ENCODE data around the gene ERG.

ERG gene

GRCh38 chr21:38505654-38506523 is 7.6 kb upstream of the ERG start:
- no peak for TF ChIP-seq MYC (IDR thresholded peaks at IDR 0.05; ENCODE audit: low read depth, low read length)
- TF ChIP-seq CTCF (IDR thresholded peaks at IDR 0.05; ENCODE audit: low read depth, low read length) = peak; percentile 55
- DNase-seq (ENCODE audit: low read depth) = peak; percentile 75
- no peak overlapping the region for H3K4me3 ChIP-seq (ENCODE audit: low read depth, low read length)

GRCh38 chr21:38504066-38504465 is 5.8 kb upstream of the ERG start:
- TF ChIP-seq MYC (IDR thresholded peaks at IDR 0.05; ENCODE audit: low read depth, low read length) = no peak
- TF ChIP-seq POLR2A (IDR thresholded peaks at IDR 0.05; ENCODE audit: extremely low read depth, insufficient read length) = no peak
- no peak for TF ChIP-seq CTCF (IDR thresholded peaks at IDR 0.05; ENCODE audit: low read depth, low read length)
- TF ChIP-seq MAX (IDR thresholded peaks at IDR 0.05; ENCODE audit: low read depth, low read length) = no peak
- no peak overlapping the region for H3K4me3 ChIP-seq (ENCODE audit: low read depth, low read length)
- DNase-seq (ENCODE audit: low read depth) = no peak

DNA sequence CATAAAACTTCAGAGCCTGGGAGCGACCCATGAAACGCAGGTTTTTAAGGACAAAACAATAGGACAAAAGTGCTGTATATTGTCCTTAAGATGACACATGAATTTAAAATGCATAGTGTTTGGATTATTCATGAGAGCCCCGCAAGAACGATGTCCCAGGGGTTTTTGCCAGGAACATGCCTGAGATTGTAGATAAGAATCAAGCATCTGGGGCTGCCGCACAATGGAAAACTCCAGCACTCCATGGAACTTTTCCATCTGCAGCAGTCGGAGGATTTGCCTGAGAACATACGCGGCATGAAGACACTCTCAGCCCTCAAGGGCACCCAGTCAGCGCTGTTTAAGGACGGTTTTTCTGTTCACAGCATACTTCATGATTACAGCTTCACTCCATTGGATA is 5.3 kb upstream of the ERG start:
- TF ChIP-seq MYC (IDR thresholded peaks at IDR 0.05; ENCODE audit: low read depth, low read length) = no peak
- TF ChIP-seq CTCF (IDR thresholded peaks at IDR 0.05; ENCODE audit: low read depth, low read length) = no peak
- TF ChIP-seq POLR2A (IDR thresholded peaks at IDR 0.05; ENCODE audit: extremely low read depth, insufficient read length) = no peak
- no peak for TF ChIP-seq MAX (IDR thresholded peaks at IDR 0.05; ENCODE audit: low read depth, low read length)
- DNase-seq (ENCODE audit: low read depth) = no peak
- H3K4me3 ChIP-seq (ENCODE audit: low read depth, low read length) = no peak overlapping the region

- TF ChIP-seq CTCF (IDR thresholded peaks at IDR 0.05; ENCODE audit: low read depth, low read length) (no peak), POLR2A (IDR thresholded peaks at IDR 0.05; ENCODE audit: extremely low read depth, insufficient read length) (no peak), MYC (IDR thresholded peaks at IDR 0.05; ENCODE audit: low read depth, low read length) (no peak), MAX (IDR thresholded peaks at IDR 0.05; ENCODE audit: low read depth, low read length) (no peak)
- no peak overlapping the region for H3K4me3 ChIP-seq (ENCODE audit: low read depth, low read length)
- no peak for DNase-seq (ENCODE audit: low read depth)
Observed at GRCh38 chr21:38500073-38500472, 1.8 kb upstream of the ERG start.

DNA sequence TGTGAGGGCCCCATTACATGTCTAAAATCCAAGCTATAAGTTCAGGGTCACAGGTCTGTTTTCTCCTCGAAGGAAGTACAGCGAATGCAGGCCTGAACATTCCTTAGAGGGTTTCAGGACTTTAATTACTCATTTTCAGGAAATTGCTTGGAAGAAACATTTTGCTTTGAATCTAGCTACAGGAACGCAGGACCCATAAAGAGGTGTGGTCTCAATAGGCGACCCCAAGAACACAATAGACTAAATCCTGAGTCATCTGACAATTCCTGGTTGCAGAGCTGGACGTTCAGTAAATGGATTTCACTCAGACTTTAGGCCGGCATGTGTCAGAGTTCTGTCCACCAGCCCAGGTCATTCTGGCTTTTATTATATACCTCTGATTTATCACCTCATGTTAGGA is 1.0 kb upstream of the ERG start:
- no peak for TF ChIP-seq POLR2A (IDR thresholded peaks at IDR 0.05; ENCODE audit: extremely low read depth, insufficient read length)
- no peak for TF ChIP-seq CTCF (IDR thresholded peaks at IDR 0.05; ENCODE audit: low read depth, low read length)
- no peak for TF ChIP-seq MYC (IDR thresholded peaks at IDR 0.05; ENCODE audit: low read depth, low read length)
- TF ChIP-seq MAX (IDR thresholded peaks at IDR 0.05; ENCODE audit: low read depth, low read length) = no peak
- DNase-seq (ENCODE audit: low read depth) = no peak
- H3K4me3 ChIP-seq (ENCODE audit: low read depth, low read length) = no peak overlapping the region
